GM12878 (cell line): ENCODE measurements around the gene TARDBP. TPM values are rescaled to one million over a fixed set of nuclear protein-coding genes. Genes with fewer than 3 reads are reported as not detected.

Experiments
- ATAC-seq: fragments of 200-7000 bp; cut with Tn5 transposase; 3 replicates; pipeline ENCODE4 v1.9.1; 2020; ENCODE audit warnings: mild to moderate bottlenecking, moderate library complexity
- BruUV-seq: library from RNA; stranded (reverse); fragments of 400-500 nt; replicated peaks from 2 replicates; lab custom pipeline; 2021; lab: Mats Ljungman, UMichigan
- CTCF ChIA-PET: fragments of 300-600 bp; sonication (Branson Sonifier 250); formaldehyde crosslinking; extraction: SDS; loops from one replicate; lab custom pipeline; 2021; ENCODE audit warnings: inconsistent platforms; lab: Yijun Ruan, JAX
- POLR2A ChIA-PET: fragments of 350-600 bp; formaldehyde crosslinking; extraction: SDS; loops from one replicate; lab custom pipeline; 2021; ENCODE audit warnings: inconsistent platforms; lab: Charles Lee
- RAD21 ChIA-PET: fragments of 300-600 bp; sonication (Branson Sonifier 250); formaldehyde crosslinking; loops from one replicate; lab custom pipeline; 2023; ENCODE audit warnings: antibody characterized with exemption; ENCODE audit not compliant: unreplicated experiment; lab: Charles Lee
- SMC1A ChIA-PET: fragments of 300-600 bp; sonication (Branson Sonifier 250); formaldehyde crosslinking; loops from one replicate; lab custom pipeline; 2023; ENCODE audit not compliant: unreplicated experiment, uncharacterized antibody; lab: Charles Lee
- DNase-seq: peaks from one replicate; pipeline ENCODE4 v3.0.0-alpha.2; 2011; ENCODE audit warnings: low read depth, low spot score
- FAIRE-seq: peaks from 3 replicates; lab custom pipeline; 2011; peaks lifted over from hg19 to GRCh38; lab: Jason Lieb, UNC
- H2AFZ ChIP-seq: 2 replicates; pipeline ENCODE4 v1.6.0; 2011; ENCODE audit warnings: low read depth, low read length, control low read depth; ENCODE audit not compliant: control insufficient read depth
- H3K27ac ChIP-seq: 2 replicates; pipeline ENCODE4 v1.5.1; 2011; ENCODE audit warnings: control low read depth; ENCODE audit not compliant: control insufficient read depth, insufficient read depth
- H3K27me3 ChIP-seq, 2 experiments: replicated peaks in 1 of 2; 2 replicates each; pipeline versions ENCODE4 v1.6.0 to v1.6.1; 2011; ENCODE audit warnings: low read length in 1 of 2; ENCODE audit not compliant: control insufficient read depth in 2 of 2, insufficient read depth in 2 of 2
- H3K36me3 ChIP-seq, 2 experiments: 2 replicates each; pipeline ENCODE4 v1.5.1; 2011; ENCODE audit warnings: low read length in 1 of 2; ENCODE audit not compliant: control insufficient read depth in 2 of 2, insufficient read depth in 2 of 2
- H3K4me1 ChIP-seq: 2 replicates; pipeline ENCODE4 v1.6.1; 2011; ENCODE audit warnings: mild to moderate bottlenecking, low read length, moderate library complexity, mixed read lengths; ENCODE audit not compliant: control insufficient read depth, insufficient read depth
- H3K4me2 ChIP-seq: 2 replicates; pipeline ENCODE4 v1.6.0; 2011; ENCODE audit warnings: control low read depth; ENCODE audit not compliant: control insufficient read depth, insufficient read depth
- H3K4me3 ChIP-seq: fragments of 200-600 bp; sonication (generic); 2 replicates; pipeline ENCODE4 v1.5.1; 2016
- H3K79me2 ChIP-seq: 2 replicates; pipeline ENCODE4 v1.6.0; 2011; ENCODE audit warnings: low read length; ENCODE audit not compliant: control insufficient read depth, insufficient read depth
- H3K9ac ChIP-seq: 2 replicates; pipeline ENCODE4 v1.8.0; 2011; ENCODE audit warnings: low read length, control low read depth, mixed read lengths; ENCODE audit not compliant: control insufficient read depth, insufficient read depth
- H3K9me3 ChIP-seq: replicated peaks from 3 replicates; pipeline ENCODE4 v1.5.1; 2011; ENCODE audit warnings: mild to moderate bottlenecking, low read length; ENCODE audit not compliant: control insufficient read depth, insufficient read depth
- H4K20me1 ChIP-seq: 2 replicates; pipeline ENCODE4 v1.6.0; 2011; ENCODE audit not compliant: control insufficient read depth, insufficient read depth
- BACH1 ChIP-seq: fragments of 450-650 bp; IDR thresholded peaks from 2 replicates; pipeline ENCODE4 v1.6.1; 2017; ENCODE audit warnings: mild to moderate bottlenecking, borderline replicate concordance
- HDAC6 ChIP-seq: fragments of 200-600 bp; sonication (generic); IDR thresholded peaks from one replicate; pipeline ENCODE4 v1.8.0; 2017; ENCODE audit warnings: antibody characterized with exemption; ENCODE audit not compliant: unreplicated experiment
- NR2C1 ChIP-seq: fragments of 450-650 bp; IDR thresholded peaks from 2 replicates; pipeline ENCODE4 v1.6.1; 2017; ENCODE audit warnings: antibody characterized with exemption, mild to moderate bottlenecking, moderate library complexity
- RCOR1 ChIP-seq: conservative IDR thresholded peaks from 2 replicates; pipeline ENCODE4 v1.6.1; 2012; ENCODE audit warnings: low read depth, low read length, improper control_type of control experiment
- SMARCA5 ChIP-seq: fragments of 450-650 bp; IDR thresholded peaks from 2 replicates; pipeline ENCODE4 v1.6.1; 2017; ENCODE audit warnings: mild to moderate bottlenecking
- ZNF24 ChIP-seq: fragments of 450-650 bp; IDR thresholded peaks from 2 replicates; pipeline ENCODE4 v1.6.1; 2017; ENCODE audit warnings: antibody characterized with exemption, mild to moderate bottlenecking
- WGBS: methylation state at CpG from one replicate; pipeline ENCODE4 v1.1.6; 2016; ENCODE audit warnings: low lambda C conversion rate; ENCODE audit not compliant: insufficient replicate concordance, insufficient coverage; ENCODE audit errors: missing lambda C conversion rate; 5-methylcytosine and 5-hydroxymethylcytosine counted together
- in situ Hi-C: fragments of 300-500 bp; cut with MboI; formaldehyde crosslinking; loops from 9 replicates; pipeline ENCODE4 v1.14.3; 2018; ENCODE audit warnings: mixed read lengths
- intact Hi-C: fragments of 100-400 bp; cut with micrococcal nuclease; formaldehyde crosslinking; loops from one replicate; pipeline ENCODE4 v1.14.2; 2022; ENCODE audit not compliant: unreplicated experiment
- polyA plus RNA-seq, 11 experiments: library from polyadenylated mRNA; depleted of rRNA in 4 of 11; unstranded in 6 of 11; stranded (reverse) in 5 of 11; fragments of >200 nt; fragmentation: Nextera tagmentation in 4 of 11; fragmentation: Illumina TruSeq in 1 of 11; extraction: Ambion mirVana in 4 of 11; extraction: Trizol in 1 of 11; gene quantifications; 1 replicate in 1 of 11; 2 replicates in 10 of 11; pipeline versions ENCODE4 v1.2.1 to v1.2.3, GENCODE V29; 2011 to 2016; ENCODE audit warnings: inconsistent platforms in 2 of 11, missing spikeins in 2 of 11, low read depth in 1 of 11
- total RNA-seq, 4 experiments: library from RNA; depleted of rRNA in 3 of 4; stranded (reverse); fragments of >200 nt in 3 of 4; fragmentation: Illumina TruSeq in 1 of 4; extraction: Trizol in 1 of 4; gene quantifications; 2 replicates each; pipeline versions ENCODE4 v1.2.1 to v1.2.3, GENCODE V29; 2013 to 2021
- TF ChIP-seq, protein P1 (sequence below): fragments of 450-650 bp; IDR thresholded peaks from 2 replicates; pipeline ENCODE4 v1.6.1; 2017; ENCODE audit warnings: mild to moderate bottlenecking, low read depth, inconsistent platforms; ENCODE audit not compliant: poor library complexity, severe bottlenecking
- TF ChIP-seq, protein P2 (sequence below): fragments of 450-650 bp; formaldehyde crosslinking; IDR thresholded peaks from 2 replicates; pipeline ENCODE4 v1.5.0; 2022; ENCODE audit warnings: mild to moderate bottlenecking, missing genetic modification characterization
- TF ChIP-seq, protein P3 (sequence below): IDR thresholded peaks from 2 replicates; pipeline ENCODE4 v1.6.1; 2012; ENCODE audit warnings: low read depth, low read length, improper control_type of control experiment
- TF ChIP-seq, protein P4 (sequence below): IDR thresholded peaks from 2 replicates; pipeline ENCODE4 v1.6.1; 2012; ENCODE audit warnings: low read length, inconsistent platforms
- TF ChIP-seq, protein P5 (sequence below): fragments of 450-650 bp; IDR thresholded peaks from 2 replicates; pipeline ENCODE4 v1.6.1; 2016; ENCODE audit warnings: mild to moderate bottlenecking
- TF ChIP-seq, protein P6 (sequence below): fragments of 450-650 bp; IDR thresholded peaks from 2 replicates; pipeline ENCODE4 v1.6.1; 2018; ENCODE audit warnings: borderline replicate concordance, mild to moderate bottlenecking; ENCODE audit not compliant: partially characterized antibody

TARDBP gene
- total and polyA plus RNA-seq, 10 of the 15 experiments (the other 5 are each of a cell fraction or from before 2014, with no cell fraction given): 55.6 to 318 (median 192) TPM

DNA sequence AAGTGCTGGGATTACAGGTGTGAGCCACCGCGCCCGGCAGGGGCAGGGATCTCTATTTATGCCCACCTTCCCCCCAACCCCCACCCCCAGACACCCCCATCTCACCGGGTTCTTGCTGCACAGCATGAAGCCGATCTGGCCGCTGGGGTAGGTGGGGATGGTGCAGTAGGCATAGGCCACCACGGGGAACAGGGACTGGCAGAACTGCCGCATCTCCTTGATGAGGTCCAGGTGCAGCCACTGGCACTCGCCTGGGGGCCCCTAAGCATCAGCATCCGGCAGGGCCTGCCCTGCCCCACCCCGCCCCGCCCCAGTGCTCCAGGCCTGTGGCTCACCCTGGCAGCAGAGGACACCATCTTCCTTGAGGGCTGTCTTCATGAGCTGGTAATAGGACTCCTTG, 43.2 kb downstream of the TARDBP start:
- Histone ChIP-seq H3K79me2 (peaks cover 24% of the 10 kb centered on the region), H4K20me1 (no peaks in the 10 kb centered on the region), H3K27me3 (no peaks in the 10 kb centered on the region), H3K4me1 (peaks cover 12% of the 10 kb centered on the region), H3K36me3 (peaks cover 4% of the 10 kb centered on the region in 2 experiments; a peak in 3 of 4 replicates), H3K27ac (no peak overlapping the region), H3K4me3 (no peak overlapping the region), H3K4me2 (no peak overlapping the region), H2AFZ (no peak overlapping the region), H3K9ac (no peak overlapping the region), H3K9me3 (no peaks in the 10 kb centered on the region)
- RAD21 ChIA-PET: no interaction called here
- POLR2A ChIA-PET: no interaction called here
- intact Hi-C loops: no loop called here
- CTCF ChIA-PET: interaction anchor here (1.6 kb wide), 1 partner anchor 18 kb away, joined by 5 read pairs; no protein-coding TSS in a partner anchor
- BruUV-seq: no TSS peak
- WGBS: 86% methylated on average over 12 of the region's 12 CpGs
- SMC1A ChIA-PET: interaction anchor here (3.5 kb wide), 1 partner anchor 18 kb away, joined by 17 read pairs; no protein-coding TSS in a partner anchor
- DNase-seq (no peak), FAIRE-seq (no peak), ATAC-seq (no peak)
- in situ Hi-C loops: no loop called here
- TF ChIP-seq RCOR1: no peak
- no peak for TF ChIP-seq BACH1
- TF ChIP-seq, protein P1, sequence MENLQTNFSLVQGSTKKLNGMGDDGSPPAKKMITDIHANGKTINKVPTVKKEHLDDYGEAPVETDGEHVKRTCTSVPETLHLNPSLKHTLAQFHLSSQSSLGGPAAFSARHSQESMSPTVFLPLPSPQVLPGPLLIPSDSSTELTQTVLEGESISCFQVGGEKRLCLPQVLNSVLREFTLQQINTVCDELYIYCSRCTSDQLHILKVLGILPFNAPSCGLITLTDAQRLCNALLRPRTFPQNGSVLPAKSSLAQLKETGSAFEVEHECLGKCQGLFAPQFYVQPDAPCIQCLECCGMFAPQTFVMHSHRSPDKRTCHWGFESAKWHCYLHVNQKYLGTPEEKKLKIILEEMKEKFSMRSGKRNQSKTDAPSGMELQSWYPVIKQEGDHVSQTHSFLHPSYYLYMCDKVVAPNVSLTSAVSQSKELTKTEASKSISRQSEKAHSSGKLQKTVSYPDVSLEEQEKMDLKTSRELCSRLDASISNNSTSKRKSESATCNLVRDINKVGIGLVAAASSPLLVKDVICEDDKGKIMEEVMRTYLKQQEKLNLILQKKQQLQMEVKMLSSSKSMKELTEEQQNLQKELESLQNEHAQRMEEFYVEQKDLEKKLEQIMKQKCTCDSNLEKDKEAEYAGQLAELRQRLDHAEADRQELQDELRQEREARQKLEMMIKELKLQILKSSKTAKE: no peak
- TF ChIP-seq, protein P2, sequence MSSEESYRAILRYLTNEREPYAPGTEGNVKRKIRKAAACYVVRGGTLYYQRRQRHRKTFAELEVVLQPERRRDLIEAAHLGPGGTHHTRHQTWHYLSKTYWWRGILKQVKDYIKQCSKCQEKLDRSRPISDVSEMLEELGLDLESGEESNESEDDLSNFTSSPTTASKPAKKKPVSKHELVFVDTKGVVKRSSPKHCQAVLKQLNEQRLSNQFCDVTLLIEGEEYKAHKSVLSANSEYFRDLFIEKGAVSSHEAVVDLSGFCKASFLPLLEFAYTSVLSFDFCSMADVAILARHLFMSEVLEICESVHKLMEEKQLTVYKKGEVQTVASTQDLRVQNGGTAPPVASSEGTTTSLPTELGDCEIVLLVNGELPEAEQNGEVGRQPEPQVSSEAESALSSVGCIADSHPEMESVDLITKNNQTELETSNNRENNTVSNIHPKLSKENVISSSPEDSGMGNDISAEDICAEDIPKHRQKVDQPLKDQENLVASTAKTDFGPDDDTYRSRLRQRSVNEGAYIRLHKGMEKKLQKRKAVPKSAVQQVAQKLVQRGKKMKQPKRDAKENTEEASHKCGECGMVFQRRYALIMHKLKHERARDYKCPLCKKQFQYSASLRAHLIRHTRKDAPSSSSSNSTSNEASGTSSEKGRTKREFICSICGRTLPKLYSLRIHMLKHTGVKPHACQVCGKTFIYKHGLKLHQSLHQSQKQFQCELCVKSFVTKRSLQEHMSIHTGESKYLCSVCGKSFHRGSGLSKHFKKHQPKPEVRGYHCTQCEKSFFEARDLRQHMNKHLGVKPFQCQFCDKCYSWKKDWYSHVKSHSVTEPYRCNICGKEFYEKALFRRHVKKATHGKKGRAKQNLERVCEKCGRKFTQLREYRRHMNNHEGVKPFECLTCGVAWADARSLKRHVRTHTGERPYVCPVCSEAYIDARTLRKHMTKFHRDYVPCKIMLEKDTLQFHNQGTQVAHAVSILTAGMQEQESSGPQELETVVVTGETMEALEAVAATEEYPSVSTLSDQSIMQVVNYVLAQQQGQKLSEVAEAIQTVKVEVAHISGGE (CRISPR knock-in tag): no peak
- TF ChIP-seq, protein P3, sequence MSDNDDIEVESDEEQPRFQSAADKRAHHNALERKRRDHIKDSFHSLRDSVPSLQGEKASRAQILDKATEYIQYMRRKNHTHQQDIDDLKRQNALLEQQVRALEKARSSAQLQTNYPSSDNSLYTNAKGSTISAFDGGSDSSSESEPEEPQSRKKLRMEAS: no peak
- TF ChIP-seq ZNF24: no peak
- TF ChIP-seq, protein P4, sequence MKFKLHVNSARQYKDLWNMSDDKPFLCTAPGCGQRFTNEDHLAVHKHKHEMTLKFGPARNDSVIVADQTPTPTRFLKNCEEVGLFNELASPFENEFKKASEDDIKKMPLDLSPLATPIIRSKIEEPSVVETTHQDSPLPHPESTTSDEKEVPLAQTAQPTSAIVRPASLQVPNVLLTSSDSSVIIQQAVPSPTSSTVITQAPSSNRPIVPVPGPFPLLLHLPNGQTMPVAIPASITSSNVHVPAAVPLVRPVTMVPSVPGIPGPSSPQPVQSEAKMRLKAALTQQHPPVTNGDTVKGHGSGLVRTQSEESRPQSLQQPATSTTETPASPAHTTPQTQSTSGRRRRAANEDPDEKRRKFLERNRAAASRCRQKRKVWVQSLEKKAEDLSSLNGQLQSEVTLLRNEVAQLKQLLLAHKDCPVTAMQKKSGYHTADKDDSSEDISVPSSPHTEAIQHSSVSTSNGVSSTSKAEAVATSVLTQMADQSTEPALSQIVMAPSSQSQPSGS: no peak
- TF ChIP-seq, protein P5, sequence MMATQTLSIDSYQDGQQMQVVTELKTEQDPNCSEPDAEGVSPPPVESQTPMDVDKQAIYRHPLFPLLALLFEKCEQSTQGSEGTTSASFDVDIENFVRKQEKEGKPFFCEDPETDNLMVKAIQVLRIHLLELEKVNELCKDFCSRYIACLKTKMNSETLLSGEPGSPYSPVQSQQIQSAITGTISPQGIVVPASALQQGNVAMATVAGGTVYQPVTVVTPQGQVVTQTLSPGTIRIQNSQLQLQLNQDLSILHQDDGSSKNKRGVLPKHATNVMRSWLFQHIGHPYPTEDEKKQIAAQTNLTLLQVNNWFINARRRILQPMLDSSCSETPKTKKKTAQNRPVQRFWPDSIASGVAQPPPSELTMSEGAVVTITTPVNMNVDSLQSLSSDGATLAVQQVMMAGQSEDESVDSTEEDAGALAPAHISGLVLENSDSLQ: no peak
- no peak for TF ChIP-seq SMARCA5
- TF ChIP-seq, protein P6, sequence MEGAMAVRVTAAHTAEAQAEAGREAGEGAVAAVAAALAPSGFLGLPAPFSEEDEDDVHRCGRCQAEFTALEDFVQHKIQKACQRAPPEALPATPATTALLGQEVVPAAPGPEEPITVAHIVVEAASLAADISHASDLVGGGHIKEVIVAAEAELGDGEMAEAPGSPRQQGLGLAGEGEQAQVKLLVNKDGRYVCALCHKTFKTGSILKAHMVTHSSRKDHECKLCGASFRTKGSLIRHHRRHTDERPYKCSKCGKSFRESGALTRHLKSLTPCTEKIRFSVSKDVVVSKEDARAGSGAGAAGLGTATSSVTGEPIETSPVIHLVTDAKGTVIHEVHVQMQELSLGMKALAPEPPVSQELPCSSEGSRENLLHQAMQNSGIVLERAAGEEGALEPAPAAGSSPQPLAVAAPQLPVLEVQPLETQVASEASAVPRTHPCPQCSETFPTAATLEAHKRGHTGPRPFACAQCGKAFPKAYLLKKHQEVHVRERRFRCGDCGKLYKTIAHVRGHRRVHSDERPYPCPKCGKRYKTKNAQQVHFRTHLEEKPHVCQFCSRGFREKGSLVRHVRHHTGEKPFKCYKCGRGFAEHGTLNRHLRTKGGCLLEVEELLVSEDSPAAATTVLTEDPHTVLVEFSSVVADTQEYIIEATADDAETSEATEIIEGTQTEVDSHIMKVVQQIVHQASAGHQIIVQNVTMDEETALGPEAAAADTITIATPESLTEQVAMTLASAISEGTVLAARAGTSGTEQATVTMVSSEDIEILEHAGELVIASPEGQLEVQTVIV: no peak
- TF ChIP-seq HDAC6: no peak
- TF ChIP-seq NR2C1: no peak
